ENCODE data around the gene KDM4B. TPM values are rescaled to one million over a fixed set of nuclear protein-coding genes. Genes with fewer than 3 reads are reported as not detected.

KDM4B gene
- total RNA-seq, 1 donor: 22.1 TPM

- no peak overlapping the region for H3K27ac ChIP-seq (ENCODE audit: low read depth, low read length)
- H3K4me3 ChIP-seq (ENCODE audit: insufficient read depth, low read length): no peak overlapping the region
- peak; percentile 9 for DNase-seq (ENCODE audit: insufficient read length, low spot score, missing footprints)
- no peaks in the 10 kb centered on the region for H3K79me2 ChIP-seq (ENCODE audit: insufficient read depth, low read length)
- peaks cover 4% of the 10 kb centered on the region for H3K9me3 ChIP-seq (ENCODE audit: low read depth, low read length)
- no peak overlapping the region for H2AFZ ChIP-seq (ENCODE audit: low read length)
- H3K36me3 ChIP-seq (ENCODE audit: insufficient read depth, low read length): peaks cover 10% of the 10 kb centered on the region
- no peaks in the 10 kb centered on the region for H3K27me3 ChIP-seq (ENCODE audit: insufficient read depth, low read length)
- H3K4me1 ChIP-seq (ENCODE audit: insufficient read depth, low read length): no peaks in the 10 kb centered on the region
- no peak for TF ChIP-seq CTCF (IDR thresholded peaks at IDR 0.05; ENCODE audit: extremely low read depth, low read depth, low read length)
- no peak overlapping the region for H3K4me2 ChIP-seq (ENCODE audit: insufficient read depth, low read length)
- H4K20me1 ChIP-seq (ENCODE audit: insufficient read depth, low read length): no peaks in the 10 kb centered on the region
These were observed 233.6 kb downstream of the KDM4B start for GRCh38 chr19:5202553-5202952.

Small RNA genes within 50 kb of the gene (small RNA-seq; reads per million reads assigned to genes)
- not detected for gene MIR4747

Other genes with a start within 250 kb of the KDM4B start
- 26.5 and 30.4 TPM in 2 replicates for gene DPP9, start 245.3 kb upstream of the KDM4B start, total RNA-seq
- 10.3 and 12.7 TPM in 2 replicates for gene FEM1A, start 177.4 kb upstream of the KDM4B start, total RNA-seq
- gene TICAM1, start 137.4 kb upstream of the KDM4B start, total RNA-seq: 2.7 and 3.3 TPM in 2 replicates
- 224 and 260 TPM in 2 replicates for gene PLIN3, start 101.4 kb upstream of the KDM4B start, total RNA-seq
- gene ARRDC5, start 66.2 kb upstream of the KDM4B start, total RNA-seq: 0.29 and 0.36 TPM in 2 replicates
- gene UHRF1, start 59.6 kb upstream of the KDM4B start, total RNA-seq: 7.4 and 7.6 TPM in 2 replicates